ENCODE data around the gene PTPN1. TPM values are rescaled to one million over a fixed set of nuclear protein-coding genes. Genes with fewer than 3 reads are reported as not detected.

Gene PTPN1
- total RNA-seq, 4 donors from 2014 or later = 13.8 to 40.4 (median 22.0) TPM

DNA sequence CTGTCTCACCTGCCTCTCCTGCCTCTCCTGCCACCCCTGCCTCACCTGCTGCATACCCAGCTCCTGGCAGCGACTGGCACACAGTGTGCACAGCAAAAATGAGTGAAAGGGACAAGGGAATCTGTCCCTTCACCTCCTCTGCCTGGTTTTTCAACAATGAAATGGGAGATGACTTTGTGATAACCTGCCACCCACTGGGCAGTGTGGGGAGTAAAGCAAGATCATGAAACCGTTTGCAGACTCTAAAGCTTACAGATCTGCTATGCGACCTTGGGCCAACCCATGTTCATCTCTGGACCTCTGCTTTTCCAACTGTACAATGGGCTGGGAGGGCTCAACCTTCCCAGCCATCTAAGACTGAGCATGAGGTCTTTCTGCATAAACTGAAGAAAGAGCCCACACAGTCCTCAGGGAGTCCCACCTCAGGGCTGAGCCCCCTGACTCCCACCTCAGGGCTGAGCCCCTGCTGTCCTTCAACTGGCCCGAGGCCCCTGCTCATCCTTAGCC, 100.1 kb downstream of the PTPN1 start:
- no peaks in the 10 kb centered on the region for H3K36me3 ChIP-seq
- H3K9me3 ChIP-seq = no peaks in the 10 kb centered on the region
- H3K4me1 ChIP-seq = no peaks in the 10 kb centered on the region
- H3K27ac ChIP-seq = no peak overlapping the region
- H3K4me3 ChIP-seq = no peak overlapping the region
- no peaks in the 10 kb centered on the region for H3K27me3 ChIP-seq
- TF ChIP-seq POLR2A (IDR thresholded peaks at IDR 0.05) = no peak
- TF ChIP-seq, protein P1, sequence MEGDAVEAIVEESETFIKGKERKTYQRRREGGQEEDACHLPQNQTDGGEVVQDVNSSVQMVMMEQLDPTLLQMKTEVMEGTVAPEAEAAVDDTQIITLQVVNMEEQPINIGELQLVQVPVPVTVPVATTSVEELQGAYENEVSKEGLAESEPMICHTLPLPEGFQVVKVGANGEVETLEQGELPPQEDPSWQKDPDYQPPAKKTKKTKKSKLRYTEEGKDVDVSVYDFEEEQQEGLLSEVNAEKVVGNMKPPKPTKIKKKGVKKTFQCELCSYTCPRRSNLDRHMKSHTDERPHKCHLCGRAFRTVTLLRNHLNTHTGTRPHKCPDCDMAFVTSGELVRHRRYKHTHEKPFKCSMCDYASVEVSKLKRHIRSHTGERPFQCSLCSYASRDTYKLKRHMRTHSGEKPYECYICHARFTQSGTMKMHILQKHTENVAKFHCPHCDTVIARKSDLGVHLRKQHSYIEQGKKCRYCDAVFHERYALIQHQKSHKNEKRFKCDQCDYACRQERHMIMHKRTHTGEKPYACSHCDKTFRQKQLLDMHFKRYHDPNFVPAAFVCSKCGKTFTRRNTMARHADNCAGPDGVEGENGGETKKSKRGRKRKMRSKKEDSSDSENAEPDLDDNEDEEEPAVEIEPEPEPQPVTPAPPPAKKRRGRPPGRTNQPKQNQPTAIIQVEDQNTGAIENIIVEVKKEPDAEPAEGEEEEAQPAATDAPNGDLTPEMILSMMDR (IDR thresholded peaks at IDR 0.05) = no peak
- DNase-seq = no peak

DNA sequence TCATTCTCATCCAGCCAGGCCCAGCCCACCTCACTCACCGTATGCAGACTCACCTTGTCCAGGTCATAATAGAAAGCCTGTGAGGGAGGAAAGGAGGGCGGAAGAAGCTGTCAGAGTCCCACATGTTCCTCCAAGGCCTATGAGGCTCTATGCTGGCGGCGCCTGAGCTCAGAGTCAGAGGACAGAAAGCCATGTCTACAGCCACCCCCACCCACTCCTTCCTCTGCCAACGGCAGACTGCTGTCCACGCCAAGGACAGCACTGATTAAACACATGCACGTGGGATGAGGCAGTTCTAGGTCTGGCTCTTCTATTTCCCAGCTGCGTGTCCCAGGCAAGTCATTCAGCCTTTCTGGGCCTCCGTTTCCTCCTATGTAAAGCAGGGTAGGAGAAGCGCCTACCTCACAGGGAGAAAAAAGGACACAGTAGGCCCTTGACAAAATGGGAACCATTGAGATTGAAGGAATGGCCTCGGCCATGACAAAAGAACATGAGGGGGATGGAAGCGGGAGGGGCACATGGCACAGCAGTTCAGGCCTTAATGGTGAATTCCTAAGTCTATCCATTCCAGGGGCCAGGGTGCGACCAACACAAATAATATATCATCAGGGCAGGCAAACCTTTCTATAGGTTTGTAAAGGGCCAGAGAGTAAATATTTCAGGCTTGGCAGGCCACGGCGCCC, 101.1 kb downstream of the PTPN1 start:
- no peaks in the 10 kb centered on the region for H3K4me1 ChIP-seq
- H3K9me3 ChIP-seq = no peaks in the 10 kb centered on the region
- no peak overlapping the region for H3K27ac ChIP-seq
- no peak for DNase-seq
- TF ChIP-seq, protein P1 (IDR thresholded peaks at IDR 0.05) = no peak
- TF ChIP-seq POLR2A (IDR thresholded peaks at IDR 0.05) = no peak
- no peak overlapping the region for H3K4me3 ChIP-seq
- no peaks in the 10 kb centered on the region for H3K36me3 ChIP-seq
- H3K27me3 ChIP-seq = no peaks in the 10 kb centered on the region

DNA sequence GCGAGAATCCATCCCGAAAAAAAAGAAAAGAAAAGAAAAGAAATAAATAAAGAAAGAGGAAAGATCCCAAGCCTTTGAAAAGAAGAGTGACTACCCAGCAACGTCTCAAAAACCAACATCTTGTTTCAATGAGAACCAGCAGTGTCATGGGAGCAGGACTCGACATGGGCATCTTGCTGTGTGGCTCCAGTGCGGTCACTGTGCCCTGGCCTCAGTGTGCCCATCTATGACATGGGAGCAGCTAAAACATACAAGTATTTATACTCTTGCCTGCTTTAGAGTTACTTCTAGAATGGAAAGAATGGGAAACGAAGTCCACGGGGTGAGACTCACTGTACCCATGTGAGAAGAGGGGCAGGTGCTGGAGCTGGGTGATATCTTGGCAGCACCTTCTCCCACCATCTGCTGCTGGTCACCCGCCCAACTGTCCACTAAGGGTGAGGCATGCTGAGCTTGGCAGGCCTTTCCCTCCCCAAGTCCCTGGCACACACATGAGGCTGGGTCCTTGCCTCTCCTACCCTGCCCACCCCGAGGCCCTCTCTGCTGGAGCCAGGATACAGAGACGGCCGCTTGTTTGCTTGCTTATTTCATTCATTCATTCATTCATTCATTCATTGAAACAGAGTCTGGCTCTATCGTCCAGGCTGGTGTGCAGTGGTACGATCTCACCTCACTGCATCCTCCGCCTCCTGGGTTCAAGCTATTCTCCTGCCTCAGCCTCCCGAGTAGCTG, 103.4 kb downstream of the PTPN1 start:
- H3K27me3 ChIP-seq = no peaks in the 10 kb centered on the region
- H3K4me3 ChIP-seq = no peak overlapping the region
- no peaks in the 10 kb centered on the region for H3K36me3 ChIP-seq
- TF ChIP-seq, protein P1 (IDR thresholded peaks at IDR 0.05) = no peak
- no peak for TF ChIP-seq POLR2A (IDR thresholded peaks at IDR 0.05)
- no peak overlapping the region for H3K27ac ChIP-seq
- H3K9me3 ChIP-seq = no peaks in the 10 kb centered on the region
- DNase-seq = no peak
- H3K4me1 ChIP-seq = no peaks in the 10 kb centered on the region

DNA sequence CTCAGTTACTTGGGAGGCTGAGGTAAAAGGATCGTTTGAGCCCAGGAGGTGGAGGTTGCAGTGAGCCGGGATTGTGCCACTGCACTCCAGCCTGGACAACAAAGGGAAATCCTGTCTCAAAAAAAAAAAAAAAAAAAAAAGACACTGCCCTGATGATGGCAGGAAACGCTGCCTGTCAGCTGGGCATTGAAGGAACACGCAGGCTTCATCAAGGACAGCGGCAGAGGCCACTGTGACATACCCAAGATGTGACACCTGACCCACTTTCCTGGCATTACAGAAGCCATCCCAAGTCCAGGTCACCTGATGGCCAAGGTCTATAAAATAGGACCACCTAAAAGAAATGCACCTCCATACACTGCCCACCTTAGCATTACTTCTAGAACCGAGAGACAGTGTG, 105.2 kb downstream of the PTPN1 start:
- no peak overlapping the region for H3K27ac ChIP-seq
- no peak for DNase-seq
- TF ChIP-seq, protein P1 (IDR thresholded peaks at IDR 0.05) = no peak
- no peak for TF ChIP-seq POLR2A (IDR thresholded peaks at IDR 0.05)
- H3K4me3 ChIP-seq = no peak overlapping the region
- H3K4me1 ChIP-seq = no peaks in the 10 kb centered on the region
- no peaks in the 10 kb centered on the region for H3K36me3 ChIP-seq
- H3K27me3 ChIP-seq = no peaks in the 10 kb centered on the region
- no peaks in the 10 kb centered on the region for H3K9me3 ChIP-seq

DNA sequence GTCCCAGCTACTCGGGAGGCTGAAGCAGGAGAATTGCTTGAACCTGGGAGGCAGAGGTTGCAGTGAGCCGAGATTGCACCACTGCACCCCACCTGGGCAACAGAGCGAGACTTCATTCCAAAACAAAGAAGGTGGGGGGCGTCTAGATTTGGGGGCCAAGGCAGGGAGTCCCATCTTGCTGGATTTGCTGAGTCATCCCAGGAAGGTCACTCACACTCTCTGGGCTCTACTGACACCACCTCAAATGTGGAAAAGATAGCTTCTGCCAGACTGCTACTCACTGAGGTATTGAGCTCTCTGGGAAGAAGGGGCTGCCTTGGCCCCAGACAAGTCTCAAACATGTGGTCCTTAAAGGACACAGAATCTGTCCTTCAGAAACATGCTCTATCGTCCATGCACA, 106.8 kb downstream of the PTPN1 start:
- Histone ChIP-seq H3K4me3 (no peak overlapping the region), H3K27me3 (no peaks in the 10 kb centered on the region), H3K36me3 (no peaks in the 10 kb centered on the region), H3K27ac (no peak overlapping the region), H3K4me1 (no peaks in the 10 kb centered on the region), H3K9me3 (peaks cover 0 to 5% (median 0%) of the 10 kb centered on the region in 4 donors)
- no peak for DNase-seq
- TF ChIP-seq, protein P1 (IDR thresholded peaks at IDR 0.05) = no peak
- no peak for TF ChIP-seq POLR2A (IDR thresholded peaks at IDR 0.05)

Measured in Peyer's patch (tissue), 4 donors.